GM19023 (cell line): ENCODE measurements around the gene ADSL.

ENCODE experiments used
- ATAC-seq: cut with Tn5 transposase; IDR thresholded peaks from one replicate; pipeline ENCODE4 v1.9.1; 2021; ENCODE audit warnings: mild to moderate bottlenecking, moderate library complexity; ENCODE audit not compliant: unreplicated experiment

The ADSL gene

GRCh38 chr22:40326905-40327735, 19.2 kb upstream of the ADSL start:
- no peak for ATAC-seq

- ATAC-seq, result no peak
Measured at GRCh38 chr22:40328546-40329456, 17.5 kb upstream of the ADSL start.

GRCh38 chr22:40329466-40329865, 16.8 kb upstream of the ADSL start:
- no peak for ATAC-seq

- no peak for ATAC-seq
Measured at GRCh38 chr22:40330086-40330485, 16.2 kb upstream of the ADSL start.

- no peak for ATAC-seq
Measured at GRCh38 chr22:40330615-40331014, 15.7 kb upstream of the ADSL start.

- no peak for ATAC-seq
Measured at GRCh38 chr22:40331706-40332105, 14.6 kb upstream of the ADSL start.

GRCh38 chr22:40332319-40332781, 13.9 kb upstream of the ADSL start:
- ATAC-seq, result no peak

GRCh38 chr22:40334060-40334459, 12.2 kb upstream of the ADSL start:
- ATAC-seq, result no peak

GRCh38 chr22:40334899-40335298, 11.4 kb upstream of the ADSL start:
- no peak for ATAC-seq

GRCh38 chr22:40335358-40335757, 10.9 kb upstream of the ADSL start:
- ATAC-seq, result no peak

- no peak for ATAC-seq
Measured at GRCh38 chr22:40340044-40340443, 6.3 kb upstream of the ADSL start.

GRCh38 chr22:40341604-40342003, 4.7 kb upstream of the ADSL start:
- ATAC-seq, result no peak

- ATAC-seq, result no peak
Measured at GRCh38 chr22:40342521-40342920, 3.8 kb upstream of the ADSL start.

- ATAC-seq, result no peak
Measured at GRCh38 chr22:40345271-40345670, 1.0 kb upstream of the ADSL start.

GRCh38 chr22:40345815-40346184, 500 bp upstream of the ADSL start:
- ATAC-seq, result peak; percentile 15

GRCh38 chr22:40347300-40347699, 1.0 kb downstream of the ADSL start:
- ATAC-seq, result no peak

GRCh38 chr22:40348025-40348658, 1.8 kb downstream of the ADSL start:
- ATAC-seq, result no peak

GRCh38 chr22:40352763-40353162, 6.5 kb downstream of the ADSL start:
- no peak for ATAC-seq

GRCh38 chr22:40361100-40361499, 14.8 kb downstream of the ADSL start:
- ATAC-seq, result no peak

GRCh38 chr22:40363059-40363458, 16.8 kb downstream of the ADSL start:
- ATAC-seq, result no peak

GRCh38 chr22:40364431-40364830, 18.1 kb downstream of the ADSL start:
- no peak for ATAC-seq
